GM12875 (cell line): ENCODE results near the gene ABHD5.

ENCODE experiments used
- H3K4me3 ChIP-seq: one replicate; pipeline ENCODE4 v1.5.1; 2011; ENCODE audit warnings: low read depth, low read length, control low read depth
- TF ChIP-seq, protein P1 (sequence below): IDR thresholded peaks from 2 replicates; pipeline ENCODE4 v1.5.1; 2011; ENCODE audit warnings: low read depth, mild to moderate bottlenecking, control low read depth, inconsistent platforms, low read length, moderate library complexity, borderline replicate concordance; ENCODE audit not compliant: insufficient read depth

The ABHD5 gene

DNA sequence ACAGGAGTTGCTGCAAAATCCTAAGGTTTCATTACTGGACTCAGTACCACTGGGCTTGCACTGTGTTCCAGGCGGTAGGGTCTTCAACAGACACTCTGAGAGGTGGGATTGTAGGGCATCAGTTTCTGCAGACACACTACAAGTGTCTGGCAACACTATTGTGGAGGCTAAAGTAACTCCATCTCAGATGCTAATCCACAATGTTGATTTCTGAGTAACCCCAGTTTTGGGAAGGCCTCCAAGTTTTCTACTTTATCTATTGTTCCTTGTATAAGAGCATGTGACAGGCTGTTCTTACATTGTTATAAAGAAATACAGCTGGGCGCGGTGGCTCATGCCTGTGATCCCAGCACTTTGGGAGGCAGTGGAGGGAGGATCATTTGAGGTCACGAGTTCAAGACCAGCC is 2.5 kb upstream of the ABHD5 start:
- H3K4me3 ChIP-seq = no peak overlapping the region
- TF ChIP-seq, protein P1, sequence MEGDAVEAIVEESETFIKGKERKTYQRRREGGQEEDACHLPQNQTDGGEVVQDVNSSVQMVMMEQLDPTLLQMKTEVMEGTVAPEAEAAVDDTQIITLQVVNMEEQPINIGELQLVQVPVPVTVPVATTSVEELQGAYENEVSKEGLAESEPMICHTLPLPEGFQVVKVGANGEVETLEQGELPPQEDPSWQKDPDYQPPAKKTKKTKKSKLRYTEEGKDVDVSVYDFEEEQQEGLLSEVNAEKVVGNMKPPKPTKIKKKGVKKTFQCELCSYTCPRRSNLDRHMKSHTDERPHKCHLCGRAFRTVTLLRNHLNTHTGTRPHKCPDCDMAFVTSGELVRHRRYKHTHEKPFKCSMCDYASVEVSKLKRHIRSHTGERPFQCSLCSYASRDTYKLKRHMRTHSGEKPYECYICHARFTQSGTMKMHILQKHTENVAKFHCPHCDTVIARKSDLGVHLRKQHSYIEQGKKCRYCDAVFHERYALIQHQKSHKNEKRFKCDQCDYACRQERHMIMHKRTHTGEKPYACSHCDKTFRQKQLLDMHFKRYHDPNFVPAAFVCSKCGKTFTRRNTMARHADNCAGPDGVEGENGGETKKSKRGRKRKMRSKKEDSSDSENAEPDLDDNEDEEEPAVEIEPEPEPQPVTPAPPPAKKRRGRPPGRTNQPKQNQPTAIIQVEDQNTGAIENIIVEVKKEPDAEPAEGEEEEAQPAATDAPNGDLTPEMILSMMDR = no peak

DNA sequence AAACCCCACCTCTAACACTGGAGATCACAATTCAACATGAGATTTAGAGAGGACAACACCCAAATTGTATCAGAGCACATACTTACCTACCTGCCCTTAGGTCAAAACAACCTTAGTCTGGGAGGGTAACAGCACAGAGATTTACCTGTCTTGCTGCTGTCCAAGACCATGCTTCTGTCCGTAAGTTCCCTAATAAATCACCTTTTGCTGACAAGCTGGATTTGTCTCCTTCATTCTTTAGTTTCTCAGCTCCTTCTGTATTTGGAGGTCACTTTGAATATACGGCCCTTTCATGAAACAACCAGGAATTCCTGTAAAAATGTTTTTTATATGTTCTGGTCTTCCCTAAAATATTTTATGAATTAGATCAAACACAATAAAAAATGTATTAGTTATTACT is 1.6 kb upstream of the ABHD5 start:
- TF ChIP-seq, protein P1 = no peak
- H3K4me3 ChIP-seq = no peak overlapping the region

DNA sequence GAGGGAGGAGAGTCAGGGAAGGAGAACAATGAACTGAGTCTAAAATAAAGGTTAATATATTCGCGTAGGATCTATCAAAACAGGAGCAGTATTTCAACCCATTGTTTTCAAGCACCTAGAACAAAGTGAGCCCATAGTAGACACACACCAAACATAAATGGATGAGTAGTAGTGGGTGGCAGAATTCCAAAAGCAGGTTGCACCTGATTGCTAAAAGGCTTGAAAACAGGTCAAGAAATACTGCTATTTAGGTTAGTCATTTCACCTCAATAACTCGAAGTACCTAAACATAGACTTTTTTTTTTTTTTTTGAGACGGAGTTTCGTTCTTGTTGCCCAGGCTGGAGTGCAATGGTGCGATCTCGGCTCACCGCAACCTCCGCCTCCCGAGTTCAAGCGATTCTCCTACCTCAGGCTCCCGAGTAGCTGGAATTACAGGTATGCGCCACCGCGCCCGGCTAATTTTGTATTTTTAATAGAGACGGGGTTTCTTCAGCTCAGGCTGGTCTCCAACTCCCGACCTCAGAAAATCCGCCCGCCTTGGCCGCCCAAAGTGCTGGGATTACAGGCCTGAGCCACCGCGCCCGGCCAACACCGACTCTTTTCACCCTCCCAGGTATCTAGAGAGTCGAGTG is 855 bp upstream of the ABHD5 start:
- H3K4me3 ChIP-seq = peak overlapping the region; percentile 94
- TF ChIP-seq, protein P1 = no peak

DNA sequence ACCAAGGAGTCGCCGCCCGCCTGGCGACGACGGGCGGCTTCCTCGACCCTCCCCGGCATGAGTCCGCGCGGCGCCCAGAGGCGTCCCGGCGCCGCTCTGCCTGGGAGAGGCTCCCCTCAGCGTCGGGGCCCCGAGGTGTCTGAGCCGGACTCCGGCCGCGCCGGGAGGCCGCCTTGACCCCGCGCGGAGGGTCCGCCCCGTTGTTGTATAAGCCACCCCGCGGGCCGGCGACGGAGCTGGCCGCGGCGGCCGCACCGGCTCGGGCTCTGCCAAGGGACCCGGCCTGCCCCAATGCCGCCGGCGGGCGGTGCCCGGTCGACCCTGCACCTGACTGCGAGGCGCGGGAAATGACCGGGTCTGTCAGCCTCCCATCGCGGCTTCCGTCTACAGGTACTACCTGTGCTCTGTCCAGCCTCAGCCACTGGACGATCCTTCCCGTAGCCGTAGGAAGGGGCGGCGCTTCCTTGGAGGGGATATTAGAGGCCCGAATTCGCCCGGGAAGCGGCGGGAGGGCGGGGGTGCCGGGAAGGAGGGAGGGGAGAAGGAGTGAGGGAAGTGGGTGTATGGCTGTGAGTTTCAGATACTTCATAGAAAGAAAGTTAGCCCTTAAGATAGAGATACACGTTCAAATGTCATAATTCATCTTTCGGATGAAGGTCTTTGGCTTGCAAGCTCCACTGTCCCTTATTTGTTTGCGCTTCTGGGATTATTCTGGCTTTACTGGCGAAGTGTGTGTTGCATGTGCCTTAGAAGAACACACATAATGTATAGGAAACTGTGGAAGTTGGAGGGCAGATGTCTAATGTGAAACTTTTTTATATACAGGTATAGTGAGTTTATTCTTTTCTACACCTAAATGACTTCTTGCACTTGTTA is 620 bp downstream of the ABHD5 start:
- H3K4me3 ChIP-seq = peak overlapping the region; percentile 94
- TF ChIP-seq, protein P1 = no peak

DNA sequence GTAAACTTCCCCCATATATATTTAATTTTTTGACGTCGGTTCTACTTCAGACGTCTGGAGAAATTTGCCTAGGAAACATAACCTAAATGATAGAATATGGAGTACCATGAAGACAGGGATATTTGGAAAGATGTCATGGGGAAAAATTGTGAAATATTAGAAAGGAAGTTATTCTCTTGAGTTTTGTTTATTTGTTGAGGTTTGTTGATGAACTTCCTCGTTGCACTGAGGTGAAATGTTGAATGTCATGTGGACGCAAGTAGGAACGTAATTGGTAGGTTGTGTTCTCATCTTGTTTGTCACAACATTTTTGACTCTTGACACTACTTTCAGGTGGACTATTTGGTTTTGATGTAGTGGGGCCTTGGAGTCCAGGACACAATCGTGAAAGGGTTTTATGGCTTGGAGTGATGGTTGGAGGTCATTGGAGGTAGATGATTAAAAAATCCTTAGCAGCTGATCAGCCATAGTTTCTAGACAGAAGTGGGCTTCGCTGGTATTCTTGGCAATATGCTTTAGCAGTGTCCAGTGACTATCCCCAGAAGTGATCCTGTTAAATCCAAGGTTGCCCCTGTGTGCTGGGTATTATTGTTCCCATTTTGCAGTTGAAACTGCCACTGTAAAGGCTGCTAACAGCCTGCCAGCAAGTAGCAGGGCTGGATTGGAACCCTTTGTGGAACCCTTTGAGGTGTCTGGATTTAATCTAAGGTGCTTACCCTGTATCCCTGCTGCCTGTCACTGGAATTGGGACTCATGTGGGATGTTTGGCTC is 1.5 kb downstream of the ABHD5 start:
- H3K4me3 ChIP-seq = peak overlapping the region; percentile 94
- TF ChIP-seq, protein P1 = no peak

DNA sequence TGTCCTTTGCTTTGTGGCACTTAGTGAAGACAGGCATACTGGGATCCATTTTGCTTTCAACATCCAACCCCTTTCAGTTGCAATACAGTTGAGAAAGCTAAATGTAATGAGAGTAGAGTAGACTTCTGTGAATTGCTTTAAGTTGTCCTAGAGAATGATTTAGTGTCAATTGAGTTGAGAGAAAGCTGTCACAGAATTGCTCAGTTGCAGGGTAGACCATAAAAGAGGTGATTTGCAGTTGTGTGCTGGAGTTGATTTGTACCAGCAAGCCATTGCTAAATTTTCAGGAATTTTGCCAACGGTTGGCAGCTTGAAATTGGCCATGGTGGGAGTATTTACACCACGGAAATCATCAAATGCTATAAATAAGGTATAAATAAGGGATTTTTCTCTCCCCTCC is 2.2 kb downstream of the ABHD5 start:
- H3K4me3 ChIP-seq = no peak overlapping the region

More for the DNA sequence above, 2.2 kb downstream of the ABHD5 start:
- TF ChIP-seq, protein P1 = no peak
